ENCODE results near the gene SUCLG2.

SUCLG2 gene

GRCh38 chr3:67524046-67524445 lies 130.4 kb downstream of the SUCLG2 start:
- Histone ChIP-seq H3K4me3 (ENCODE audit: low read depth in 1 of 2, low read length in 1 of 2) (no peak overlapping the region), H3K36me3 (peaks cover 5% of the 10 kb centered on the region), H3K27me3 (no peaks in the 10 kb centered on the region), H3K4me1 (ENCODE audit: control insufficient read depth in 1 of 2, insufficient read depth in 1 of 2, low read depth in 1 of 2, low read length in 1 of 2) (no peaks in the 10 kb centered on the region), H3K9me3 (no peaks in the 10 kb centered on the region), H3K27ac (no peak overlapping the region)
- no peak for TF ChIP-seq CTCF (IDR thresholded peaks at IDR 0.05)

GRCh38 chr3:67522081-67522480 lies 132.3 kb downstream of the SUCLG2 start:
- no peak overlapping the region for H3K4me3 ChIP-seq (ENCODE audit: low read depth in 1 of 2, low read length in 1 of 2)
- TF ChIP-seq CTCF (IDR thresholded peaks at IDR 0.05), result no peak
- H3K9me3 ChIP-seq, result no peaks in the 10 kb centered on the region
- no peaks in the 10 kb centered on the region for H3K4me1 ChIP-seq (ENCODE audit: control insufficient read depth in 1 of 2, insufficient read depth in 1 of 2, low read depth in 1 of 2, low read length in 1 of 2)
- no peak overlapping the region for H3K27ac ChIP-seq
- H3K36me3 ChIP-seq, result peaks cover under 1% of the 10 kb centered on the region
- no peaks in the 10 kb centered on the region for H3K27me3 ChIP-seq

- Histone ChIP-seq H3K27me3 (no peaks in the 10 kb centered on the region), H3K27ac (no peak overlapping the region), H3K36me3 (no peaks in the 10 kb centered on the region), H3K4me3 (ENCODE audit: low read depth in 1 of 2, low read length in 1 of 2) (no peak overlapping the region), H3K9me3 (no peaks in the 10 kb centered on the region), H3K4me1 (ENCODE audit: control insufficient read depth in 1 of 2, insufficient read depth in 1 of 2, low read depth in 1 of 2, low read length in 1 of 2) (no peaks in the 10 kb centered on the region)
- TF ChIP-seq CTCF (IDR thresholded peaks at IDR 0.05), result no peak
Observed at GRCh38 chr3:67521053-67521646, 133.3 kb downstream of the SUCLG2 start.

- no peak overlapping the region for H3K4me3 ChIP-seq (ENCODE audit: low read depth in 1 of 2, low read length in 1 of 2)
- no peaks in the 10 kb centered on the region for H3K4me1 ChIP-seq (ENCODE audit: control insufficient read depth in 1 of 2, insufficient read depth in 1 of 2, low read depth in 1 of 2, low read length in 1 of 2)
- no peak overlapping the region for H3K27ac ChIP-seq
- no peaks in the 10 kb centered on the region for H3K9me3 ChIP-seq
- no peaks in the 10 kb centered on the region for H3K36me3 ChIP-seq
- TF ChIP-seq CTCF (IDR thresholded peaks at IDR 0.05), result no peak
- no peaks in the 10 kb centered on the region for H3K27me3 ChIP-seq
Observed at GRCh38 chr3:67518236-67518635, 136.2 kb downstream of the SUCLG2 start.

GRCh38 chr3:67517781-67518180 lies 136.6 kb downstream of the SUCLG2 start:
- Histone ChIP-seq H3K36me3 (no peaks in the 10 kb centered on the region), H3K27ac (no peak overlapping the region), H3K9me3 (no peaks in the 10 kb centered on the region), H3K4me1 (ENCODE audit: control insufficient read depth in 1 of 2, insufficient read depth in 1 of 2, low read depth in 1 of 2, low read length in 1 of 2) (no peaks in the 10 kb centered on the region), H3K27me3 (no peaks in the 10 kb centered on the region), H3K4me3 (ENCODE audit: low read depth in 1 of 2, low read length in 1 of 2) (no peak overlapping the region)
- TF ChIP-seq CTCF (IDR thresholded peaks at IDR 0.05), result no peak

GRCh38 chr3:67516496-67516895 lies 137.9 kb downstream of the SUCLG2 start:
- Histone ChIP-seq H3K9me3 (no peaks in the 10 kb centered on the region), H3K4me1 (ENCODE audit: control insufficient read depth in 1 of 2, insufficient read depth in 1 of 2, low read depth in 1 of 2, low read length in 1 of 2) (no peaks in the 10 kb centered on the region), H3K4me3 (ENCODE audit: low read depth in 1 of 2, low read length in 1 of 2) (no peak overlapping the region), H3K27ac (no peak overlapping the region), H3K27me3 (no peaks in the 10 kb centered on the region), H3K36me3 (no peaks in the 10 kb centered on the region)
- TF ChIP-seq CTCF (IDR thresholded peaks at IDR 0.05), result no peak

Data from neutrophil (primary cell).